ENCODE measurements around the gene NDUFB10. TPM values are rescaled to one million over a fixed set of nuclear protein-coding genes. Genes with fewer than 3 reads are reported as not detected.

NDUFB10 gene
- 100 to 1,000 TPM; 131 to 144 TPM for total RNA-seq

GRCh38 chr16:1959269-1960039 lies at the start of gene NDUFB10:
Gene NDUFB10, plus strand, starts transcription at chr16:1959538. Its CDS starts 87 bp downstream, at chr16:1959625.

GRCh38 chr16:1918351-1919326 lies 40.7 kb upstream of the NDUFB10 start, which contains the start of gene HS3ST6:
Gene HS3ST6, minus strand, starts transcription at chr16:1918415. Its CDS starts 92 bp downstream, at chr16:1918323.

DNA sequence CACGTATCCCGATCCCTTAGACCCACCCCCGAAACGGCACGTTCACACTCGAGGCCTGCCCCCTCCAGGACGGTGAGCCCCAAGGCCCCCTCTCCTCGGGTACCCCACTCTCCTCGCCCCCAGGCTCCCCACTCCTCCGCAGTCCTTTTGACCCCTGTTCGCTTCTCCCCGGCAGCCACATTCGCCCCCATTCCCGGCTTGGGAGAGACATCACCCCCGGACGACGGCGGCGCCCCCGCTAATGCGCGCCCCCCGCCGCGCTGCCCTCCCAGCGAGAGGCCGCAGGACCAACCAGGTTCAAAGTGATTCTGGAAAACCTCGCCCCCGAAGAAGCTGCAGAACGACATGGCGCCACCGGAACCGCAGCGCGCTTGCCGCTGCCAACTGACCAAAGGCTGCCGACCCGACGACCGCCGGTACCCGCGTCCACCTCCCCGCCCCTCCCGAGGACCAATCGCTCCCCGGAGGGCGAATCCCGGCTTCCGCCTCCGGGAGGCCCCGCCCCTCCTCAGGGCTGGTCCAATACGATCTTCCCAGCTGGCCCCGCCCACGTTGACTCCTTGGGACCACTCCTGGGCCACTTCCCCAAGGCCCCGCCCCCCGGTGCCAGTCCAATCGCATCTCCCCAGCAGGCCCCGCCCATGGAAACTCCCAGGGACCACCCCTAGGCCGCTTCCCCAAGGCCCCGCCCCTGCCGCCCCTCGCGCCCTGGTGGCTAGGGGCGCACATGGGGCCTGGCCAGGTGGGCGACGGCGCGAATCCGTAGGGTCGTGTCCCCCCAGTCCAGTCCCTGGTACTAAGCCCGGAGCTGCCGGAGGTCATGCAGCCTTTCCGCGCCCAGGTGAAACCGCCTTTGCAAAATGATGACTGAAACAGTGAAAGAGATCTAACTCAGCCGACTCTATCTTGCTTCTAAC lies 16.3 kb upstream of the NDUFB10 start, which contains the start of gene MSRB1:
MSRB1 (minus strand) TSS at position 390 of the 917 bp plus-strand sequence; CDS start at position 347, 43 bp downstream.

GRCh38 chr16:1964506-1965395 lies 5.4 kb downstream of the NDUFB10 start, which contains the start of gene RPS2:
Gene RPS2, minus strand, starts transcription at chr16:1964826. Its CDS starts 201 bp downstream, at chr16:1964625.

DNA sequence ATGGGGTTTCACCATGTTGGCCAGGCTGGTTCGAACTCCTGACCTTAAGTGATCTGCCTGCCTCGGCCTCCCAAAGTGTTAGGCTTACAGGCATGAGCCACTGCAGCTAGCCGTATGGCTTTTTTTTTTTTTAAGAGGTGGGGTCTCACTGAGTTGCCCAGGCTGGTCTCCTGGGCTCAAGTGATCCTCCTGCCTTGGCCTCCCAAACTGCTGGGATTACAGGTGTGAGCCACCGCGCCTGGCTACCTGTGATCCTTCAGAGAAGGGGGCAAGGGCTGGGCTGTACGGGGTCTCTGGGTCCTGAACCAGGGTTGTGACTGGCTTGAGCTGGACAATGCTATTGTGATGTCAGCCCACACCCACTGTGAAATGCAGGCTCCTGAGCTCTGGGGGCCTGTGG lies 7.1 kb downstream of the NDUFB10 start, which contains the start of gene RNF151:
RNF151 (plus strand) TSS at position 397 of the 400 bp plus-strand sequence. CDS start 26 bp downstream, outside the sequence.

GRCh38 chr16:1971796-1972489 lies 12.6 kb downstream of the NDUFB10 start, which contains the start of gene TBL3:
Gene TBL3, plus strand, starts transcription at chr16:1972053. Its CDS starts 112 bp downstream, at chr16:1972165.

DNA sequence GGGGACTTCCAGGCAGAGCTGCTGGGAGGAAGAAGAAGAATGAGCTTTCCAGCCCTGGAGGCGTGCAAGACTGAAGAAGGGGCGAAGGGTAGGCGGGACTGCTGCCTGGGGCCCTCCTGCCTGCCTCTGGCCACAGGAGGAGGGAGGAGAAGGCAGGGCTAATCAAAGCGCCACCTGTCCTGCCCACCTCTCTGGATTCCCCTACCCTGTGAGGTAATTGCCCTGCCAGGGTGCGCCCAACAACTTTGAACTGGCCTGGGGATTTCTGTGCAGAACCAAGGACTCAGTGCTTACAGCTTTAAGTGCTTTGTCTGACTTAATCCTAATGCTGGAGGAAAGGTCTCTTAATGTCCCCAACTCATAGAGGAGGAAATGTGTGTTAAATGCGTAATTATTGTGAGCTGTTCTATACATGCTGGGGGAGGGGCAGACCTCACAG lies 22.1 kb downstream of the NDUFB10 start, which contains the start of gene NOXO1:
NOXO1 (minus strand) TSS at position 72 of the 439 bp plus-strand sequence. CDS start 290 bp downstream, outside the sequence.

DNA sequence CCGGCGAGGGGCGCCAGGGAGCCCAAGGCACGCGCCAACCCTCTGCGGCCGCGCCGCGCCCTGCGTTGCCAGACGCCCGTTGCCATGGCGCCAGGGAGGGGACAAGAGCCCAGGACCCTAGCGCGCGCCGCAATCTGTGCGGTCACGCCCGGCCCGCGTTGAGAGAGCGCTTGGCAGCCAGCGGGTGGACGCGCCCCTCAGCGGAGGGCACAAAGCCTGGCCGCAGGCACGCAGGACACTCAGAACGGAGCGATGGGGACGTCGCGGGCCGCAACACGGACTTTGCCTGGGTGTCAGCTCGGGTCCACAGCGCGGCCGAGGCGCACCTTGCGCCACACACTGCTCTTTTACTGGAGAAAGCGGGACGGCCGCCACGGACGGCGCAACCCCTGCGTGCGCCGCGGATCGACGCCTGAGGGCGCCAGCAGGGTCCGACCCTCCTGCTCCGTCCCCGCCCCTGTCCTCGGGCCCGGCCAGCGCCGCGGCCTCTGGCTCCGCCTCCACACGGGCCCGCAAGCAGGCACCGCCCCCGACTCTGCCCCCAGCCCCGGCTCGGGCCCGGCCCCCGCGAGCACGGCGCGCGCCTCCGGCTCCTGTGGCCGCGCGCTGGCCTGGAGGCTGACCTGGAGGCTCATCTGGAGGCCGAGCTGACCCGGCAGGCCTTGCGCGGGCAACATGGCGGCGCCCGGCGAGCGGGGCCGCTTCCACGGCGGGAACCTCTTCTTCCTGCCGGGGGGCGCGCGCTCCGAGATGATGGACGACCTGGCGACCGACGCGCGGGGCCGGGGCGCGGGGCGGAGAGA lies 24.4 kb downstream of the NDUFB10 start, which contains the start of gene GFER:
GFER (plus strand) TSS at position 650 of the 803 bp plus-strand sequence; CDS start at position 676, 26 bp downstream.

GRCh38 chr16:1989209-1990100 lies 30.1 kb downstream of the NDUFB10 start, which contains the start of gene SYNGR3:
Gene SYNGR3, plus strand, starts transcription at chr16:1989970. Its CDS starts 133 bp downstream, at chr16:1990103.

DNA sequence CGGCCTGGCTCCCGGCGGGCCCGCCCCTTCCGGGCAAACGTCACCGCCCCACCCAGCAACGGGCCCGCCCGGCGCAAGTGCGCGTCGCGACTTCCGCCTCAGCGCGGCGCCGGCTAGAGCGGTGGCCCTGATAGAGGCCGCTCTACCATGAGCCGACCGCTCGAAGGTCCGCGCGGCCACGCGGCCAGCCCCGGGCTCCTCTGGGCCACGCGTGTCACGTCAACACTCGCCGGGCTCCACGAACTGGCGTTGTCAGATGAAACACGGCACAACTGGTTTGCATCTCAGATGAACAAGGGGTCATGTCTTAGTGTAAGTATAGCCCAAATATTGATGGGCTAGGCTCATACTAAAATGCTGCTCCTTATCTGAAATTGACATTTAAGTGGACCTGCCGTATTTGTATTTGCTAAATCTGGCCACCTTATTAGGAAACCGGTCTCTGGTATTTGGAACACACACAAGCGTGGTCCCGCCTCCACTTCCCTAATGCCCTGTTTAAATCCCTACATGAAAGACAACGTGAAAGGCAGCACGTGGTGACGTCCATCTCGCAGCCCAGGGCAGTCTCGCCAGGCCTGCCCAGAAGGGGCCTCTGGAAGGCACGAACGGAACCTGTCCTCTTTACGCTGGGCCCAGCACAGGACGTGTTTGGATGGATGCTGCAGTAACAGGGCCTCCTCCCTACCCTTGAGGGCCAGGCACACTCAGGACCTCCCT lies 50.6 kb downstream of the NDUFB10 start, which contains the start of gene ZNF598:
ZNF598 (minus strand) TSS at position 31 of the 720 bp plus-strand sequence.

Small RNA genes within 50 kb of the gene (small RNA-seq; reads per million reads assigned to genes)
- gene AC005363.2: 0.29 to 0.39 reads per million in 2 donors
- gene SNORA10: 0 reads per million in 2 donors
- 0 reads per million in 2 donors for gene SNORA64

Other genes starting within 250 kb of the NDUFB10 start
- 10 to 100 TPM; 27.9 to 36.0 TPM for gene NME3, start 188.0 kb upstream of the NDUFB10 start, total RNA-seq
- 10 to 100 TPM; 15.3 to 17.2 TPM for gene EME2, start 186.7 kb upstream of the NDUFB10 start, total RNA-seq
- gene MRPS34, start 186.4 kb upstream of the NDUFB10 start, total RNA-seq: 100 to 1,000 TPM in 1 of 2 donors, 10 to 100 TPM in 1; 87.8 to 153 TPM
- 10 to 100 TPM; 19.3 to 23.1 TPM for gene SPSB3, start 177.0 kb upstream of the NDUFB10 start, total RNA-seq
- 10 to 100 TPM; 59.5 to 80.3 TPM for gene NUBP2, start 176.6 kb upstream of the NDUFB10 start, total RNA-seq
- under 1 TPM in 1 of 2 donors, not detected in 1; 0.33 TPM for gene IGFALS, start 165.8 kb upstream of the NDUFB10 start, total RNA-seq
- 10 to 100 TPM; 46.6 to 61.9 TPM for gene HAGH, start 132.7 kb upstream of the NDUFB10 start, total RNA-seq
- 100 to 1,000 TPM; 114 to 119 TPM for gene FAHD1, start 132.3 kb upstream of the NDUFB10 start, total RNA-seq
- 1 to 10 TPM in 1 of 2 donors, under 1 TPM in 1; under 0.01 to 1.3 TPM for gene MEIOB, start 87.4 kb upstream of the NDUFB10 start, total RNA-seq
- not detected for gene HS3ST6, start 41.1 kb upstream of the NDUFB10 start, total RNA-seq
- gene MSRB1, start 16.3 kb upstream of the NDUFB10 start, total RNA-seq: 10 to 100 TPM; 11.4 to 16.0 TPM
- not detected for gene RPL3L, start 4.8 kb upstream of the NDUFB10 start, total RNA-seq
- gene RPS2, start 5.3 kb downstream of the NDUFB10 start, total RNA-seq: 1,000 to 10,000 TPM in 1 of 2 donors, 100 to 1,000 TPM in 1; 727 to 1,558 TPM
- gene RNF151, start 7.3 kb downstream of the NDUFB10 start, total RNA-seq: not detected
- gene TBL3, start 12.5 kb downstream of the NDUFB10 start, total RNA-seq: 10 to 100 TPM; 27.5 to 45.0 TPM
- under 1 TPM in 1 of 2 donors, not detected in 1; 0.34 TPM for gene NOXO1, start 21.9 kb downstream of the NDUFB10 start, total RNA-seq
- gene GFER, start 24.7 kb downstream of the NDUFB10 start, total RNA-seq: 10 to 100 TPM in 1 of 2 donors, 1 to 10 TPM in 1; 9.6 to 13.3 TPM
- under 1 TPM in 1 of 2 donors, not detected in 1; 0.69 TPM for gene SYNGR3, start 30.4 kb downstream of the NDUFB10 start, total RNA-seq
- gene ZNF598, start 50.3 kb downstream of the NDUFB10 start, total RNA-seq: 10 to 100 TPM; 26.6 to 29.6 TPM
- gene NPW, start 60.2 kb downstream of the NDUFB10 start, total RNA-seq: under 1 TPM in 1 of 2 donors, not detected in 1; 0.33 TPM
- gene NHERF2, start 67.4 kb downstream of the NDUFB10 start, total RNA-seq: 1 to 10 TPM; 4.1 to 9.7 TPM
- gene NTHL1, start 88.3 kb downstream of the NDUFB10 start, total RNA-seq: 10 to 100 TPM; 20.0 to 45.3 TPM
- 10 to 100 TPM; 35.6 to 41.6 TPM for gene TSC2, start 88.4 kb downstream of the NDUFB10 start, total RNA-seq
- 10 to 100 TPM; 82.6 to 94.6 TPM for gene PKD1, start 176.4 kb downstream of the NDUFB10 start, total RNA-seq
- gene RAB26, start 189.1 kb downstream of the NDUFB10 start, total RNA-seq: under 1 TPM; 0.33 to 0.69 TPM
- gene TRAF7, start 196.2 kb downstream of the NDUFB10 start, total RNA-seq: 10 to 100 TPM; 44.4 to 53.9 TPM
- 1 to 10 TPM in 1 of 2 donors, under 1 TPM in 1; 0.34 to 1.7 TPM for gene CASKIN1, start 237.1 kb downstream of the NDUFB10 start, total RNA-seq
- gene MLST8, start 245.9 kb downstream of the NDUFB10 start, total RNA-seq: 10 to 100 TPM; 28.6 to 47.6 TPM